Mononuclear cell (primary cell): ENCODE measurements around the gene PECR. TPM values are rescaled to one million over a fixed set of nuclear protein-coding genes. Genes with fewer than 3 reads are reported as not detected.

Experiments
- H3K27me3 ChIP-seq: 2 replicates; pipeline ENCODE4 v1.6.0; 2011; ENCODE audit warnings: low read length, control low read depth; ENCODE audit not compliant: insufficient read depth
- H3K4me1 ChIP-seq: 2 replicates; pipeline ENCODE4 v1.5.1; 2011; ENCODE audit warnings: mild to moderate bottlenecking, low read length, control low read depth; ENCODE audit not compliant: insufficient read depth
- H3K4me3 ChIP-seq: 2 replicates; pipeline ENCODE4 v1.5.1; 2011; ENCODE audit warnings: mild to moderate bottlenecking, low read length, moderate library complexity
- H3K9me3 ChIP-seq: 2 replicates; pipeline ENCODE4 v1.5.1; 2011; ENCODE audit warnings: low read depth, mild to moderate bottlenecking, control low read depth, low read length
- total RNA-seq: library from RNA; depleted of rRNA; stranded (reverse); fragments of >200 nt; gene quantifications from one replicate; pipeline ENCODE4 v1.2.3, GENCODE V29; 2012

PECR gene
- total RNA-seq, 1 donor = 8.1 TPM

DNA sequence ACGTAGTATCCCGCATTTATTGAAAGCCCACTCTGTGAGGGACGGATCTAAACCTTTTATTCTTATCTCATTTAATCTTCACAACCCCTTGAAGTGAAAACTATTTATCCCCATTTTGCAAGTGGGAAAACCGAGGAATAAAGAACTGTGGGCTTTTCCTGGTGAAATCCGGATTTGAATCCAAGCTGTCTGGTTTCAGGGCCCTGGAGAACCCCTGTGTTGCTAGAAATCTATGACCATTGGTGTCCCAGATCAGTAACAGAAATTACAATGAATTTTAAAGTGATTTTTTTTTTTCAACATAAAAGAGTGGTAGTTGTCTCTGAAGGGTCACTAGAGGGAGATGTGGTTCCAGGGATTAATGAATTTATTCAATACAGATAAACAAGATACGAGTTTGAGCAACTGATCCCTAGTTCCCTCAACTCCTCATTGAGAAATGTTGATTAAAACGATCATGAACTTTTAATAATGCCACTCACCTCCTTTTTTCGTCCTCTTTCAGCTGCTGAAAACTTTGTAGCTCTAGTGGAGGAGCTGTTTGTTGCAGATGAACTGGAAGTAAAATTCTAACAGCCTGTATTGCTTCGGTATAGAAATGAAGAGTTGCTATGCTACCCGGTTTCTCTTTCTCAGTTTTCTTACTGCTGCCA, 28.5 kb upstream of the PECR start:
- Histone ChIP-seq H3K4me3 (peak overlapping the region; percentile 96), H3K9me3 (no peaks in the 10 kb centered on the region), H3K4me1 (peaks cover 47% of the 10 kb centered on the region), H3K27me3 (no peaks in the 10 kb centered on the region)

- peaks cover 42% of the 10 kb centered on the region for H3K4me1 ChIP-seq
- H3K9me3 ChIP-seq = no peaks in the 10 kb centered on the region
- peak within 1 kb of the TSS; percentile 96 for H3K4me3 ChIP-seq
- no peaks in the 10 kb centered on the region for H3K27me3 ChIP-seq
Measured at GRCh38 chr2:216108967-216109921, 27.6 kb upstream of the PECR start, which contains the start of gene XRCC5. Gene XRCC5 (plus strand): TSS chr2:216109348. CDS start chr2:216109437, 89 bp downstream.

GRCh38 chr2:216108310-216108966, 26.8 kb upstream of the PECR start:
- H3K9me3 ChIP-seq = no peaks in the 10 kb centered on the region
- H3K27me3 ChIP-seq = no peaks in the 10 kb centered on the region
- H3K4me3 ChIP-seq = peak overlapping the region; percentile 96
- peaks cover 37% of the 10 kb centered on the region for H3K4me1 ChIP-seq

GRCh38 chr2:216107760-216108159, 26.2 kb upstream of the PECR start:
- Histone ChIP-seq H3K4me1 (peaks cover 30% of the 10 kb centered on the region), H3K27me3 (no peaks in the 10 kb centered on the region), H3K4me3 (no peak overlapping the region), H3K9me3 (no peaks in the 10 kb centered on the region)

GRCh38 chr2:216107320-216107719, 25.7 kb upstream of the PECR start:
- Histone ChIP-seq H3K4me3 (no peak overlapping the region), H3K4me1 (peaks cover 27% of the 10 kb centered on the region), H3K9me3 (no peaks in the 10 kb centered on the region), H3K27me3 (no peaks in the 10 kb centered on the region)

DNA sequence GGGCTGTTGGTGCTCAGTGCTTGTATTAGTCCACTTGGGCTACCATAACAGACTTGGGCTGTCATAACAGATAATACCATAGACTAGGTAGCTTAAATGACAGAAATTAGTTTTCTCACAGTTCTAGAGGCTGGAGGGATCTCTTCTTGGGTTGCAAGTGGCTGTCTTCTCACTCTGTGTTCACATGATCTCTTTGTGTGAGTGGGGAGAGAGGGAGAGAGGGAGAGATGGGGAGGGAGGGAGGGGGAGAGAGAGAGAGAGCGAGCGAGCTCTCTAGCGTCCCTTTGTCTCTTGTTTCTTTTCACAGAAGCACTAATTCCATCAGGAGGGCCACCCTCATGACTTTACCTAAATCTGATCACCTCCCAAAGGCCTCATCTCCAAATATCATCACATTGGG, 23.1 kb upstream of the PECR start:
- no peaks in the 10 kb centered on the region for H3K27me3 ChIP-seq
- H3K4me1 ChIP-seq = peaks cover 5% of the 10 kb centered on the region
- no peaks in the 10 kb centered on the region for H3K9me3 ChIP-seq
- H3K4me3 ChIP-seq = no peak overlapping the region

DNA sequence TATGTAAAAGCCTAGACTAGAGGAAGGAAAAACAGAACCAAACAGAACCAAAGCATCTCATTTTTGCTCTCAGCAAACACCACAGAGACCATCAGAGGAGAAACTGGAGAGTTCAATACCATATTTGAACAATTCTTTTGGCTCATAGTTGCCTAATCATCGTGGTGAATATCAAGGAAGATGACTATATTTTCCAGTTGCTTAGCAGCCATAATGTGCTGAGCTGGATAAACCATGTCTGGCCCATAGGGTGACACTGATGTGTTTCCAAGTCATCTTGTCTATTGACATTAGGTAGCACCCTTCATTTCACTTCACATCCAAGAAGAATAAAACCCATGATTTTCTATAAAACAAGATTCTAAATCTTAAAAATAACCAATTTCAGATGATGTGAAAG, 21.6 kb upstream of the PECR start:
- H3K4me1 ChIP-seq = peaks cover under 1% of the 10 kb centered on the region
- H3K9me3 ChIP-seq = no peaks in the 10 kb centered on the region
- H3K4me3 ChIP-seq = no peak overlapping the region
- H3K27me3 ChIP-seq = no peaks in the 10 kb centered on the region

- H3K9me3 ChIP-seq = no peaks in the 10 kb centered on the region
- no peak overlapping the region for H3K4me3 ChIP-seq
- H3K4me1 ChIP-seq = no peaks in the 10 kb centered on the region
- H3K27me3 ChIP-seq = no peaks in the 10 kb centered on the region
Measured at GRCh38 chr2:216101109-216101508, 19.5 kb upstream of the PECR start.

- Histone ChIP-seq H3K4me1 (no peaks in the 10 kb centered on the region), H3K4me3 (no peak overlapping the region), H3K27me3 (no peaks in the 10 kb centered on the region), H3K9me3 (no peaks in the 10 kb centered on the region)
Measured at GRCh38 chr2:216098421-216099334, 17.1 kb upstream of the PECR start.

DNA sequence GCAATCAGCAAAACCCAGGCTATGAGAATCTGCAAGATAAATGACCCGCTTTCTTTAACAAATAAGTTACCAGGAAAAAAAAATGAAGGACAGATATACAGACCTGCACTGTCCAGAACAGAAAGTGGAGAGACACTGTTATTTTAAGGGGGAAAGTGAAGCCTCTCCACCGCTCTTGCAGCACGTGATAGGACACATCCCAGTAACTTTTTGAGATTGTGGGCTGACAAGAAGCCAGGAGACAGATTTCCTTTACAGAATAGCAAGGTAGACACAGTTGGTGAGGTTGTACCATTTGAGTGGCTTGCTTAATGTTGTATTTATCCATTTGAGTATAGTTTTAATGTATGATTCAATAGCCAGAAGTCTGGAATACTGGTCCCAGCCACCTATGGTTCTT, 13.1 kb upstream of the PECR start:
- no peaks in the 10 kb centered on the region for H3K4me1 ChIP-seq
- H3K27me3 ChIP-seq = no peaks in the 10 kb centered on the region
- H3K9me3 ChIP-seq = no peaks in the 10 kb centered on the region
- no peak overlapping the region for H3K4me3 ChIP-seq

GRCh38 chr2:216092646-216093045, 11.0 kb upstream of the PECR start:
- H3K9me3 ChIP-seq = no peaks in the 10 kb centered on the region
- no peak overlapping the region for H3K4me3 ChIP-seq
- no peaks in the 10 kb centered on the region for H3K27me3 ChIP-seq
- H3K4me1 ChIP-seq = no peaks in the 10 kb centered on the region

GRCh38 chr2:216090369-216090786, 8.8 kb upstream of the PECR start:
- H3K4me3 ChIP-seq = no peak overlapping the region
- H3K27me3 ChIP-seq = no peaks in the 10 kb centered on the region
- H3K4me1 ChIP-seq = peaks cover 4% of the 10 kb centered on the region
- no peaks in the 10 kb centered on the region for H3K9me3 ChIP-seq

GRCh38 chr2:216086207-216086893, 4.7 kb upstream of the PECR start:
- no peaks in the 10 kb centered on the region for H3K27me3 ChIP-seq
- H3K4me3 ChIP-seq = no peak overlapping the region
- H3K9me3 ChIP-seq = no peaks in the 10 kb centered on the region
- H3K4me1 ChIP-seq = peaks cover 39% of the 10 kb centered on the region

DNA sequence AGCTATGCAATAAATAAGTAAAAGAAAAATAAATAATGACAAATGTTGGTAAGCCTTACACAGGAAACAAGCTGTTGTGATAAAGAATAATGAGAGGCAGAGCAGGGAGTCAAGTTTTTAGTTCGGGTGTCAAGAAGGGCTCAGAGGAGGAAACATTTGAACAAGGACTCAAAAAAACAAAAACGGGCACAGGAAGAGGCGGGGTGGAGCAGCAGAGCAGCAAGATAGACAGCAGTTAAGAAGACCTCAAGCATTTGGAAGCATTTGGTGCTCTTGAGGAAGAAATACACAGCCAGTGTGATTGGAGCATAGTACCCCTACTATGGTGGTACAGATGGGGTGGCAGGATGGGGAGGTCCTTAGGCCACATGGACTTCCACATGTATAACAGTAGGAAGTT, 2.9 kb upstream of the PECR start:
- Histone ChIP-seq H3K27me3 (no peaks in the 10 kb centered on the region), H3K4me1 (peaks cover 46% of the 10 kb centered on the region), H3K9me3 (no peaks in the 10 kb centered on the region), H3K4me3 (no peak overlapping the region)
